ENCODE data around the gene SLC8A1. TPM values are rescaled to one million over a fixed set of nuclear protein-coding genes. Genes with fewer than 3 reads are reported as not detected.

Gene SLC8A1
- total and polyA plus RNA-seq, 2 donors, result 26.9 to 280 TPM

- Histone ChIP-seq H3K36me3 (ENCODE audit: insufficient read depth) (no peaks in the 10 kb centered on the region), H3K27ac (ENCODE audit: low read depth) (no peak overlapping the region), H3K4me3 (ENCODE audit: low read depth, low read length) (peak overlapping the region; percentile 64), H3K4me1 (ENCODE audit: insufficient read depth) (no peaks in the 10 kb centered on the region)
- DNase-seq (ENCODE audit: extremely low spot score), result peak; percentile 55
- 2% methylated on average over 18 of the region's 18 CpGs for WGBS
Measured at GRCh38 chr2:40450796-40451430, 977 bp downstream of the SLC8A1 start.

DNA sequence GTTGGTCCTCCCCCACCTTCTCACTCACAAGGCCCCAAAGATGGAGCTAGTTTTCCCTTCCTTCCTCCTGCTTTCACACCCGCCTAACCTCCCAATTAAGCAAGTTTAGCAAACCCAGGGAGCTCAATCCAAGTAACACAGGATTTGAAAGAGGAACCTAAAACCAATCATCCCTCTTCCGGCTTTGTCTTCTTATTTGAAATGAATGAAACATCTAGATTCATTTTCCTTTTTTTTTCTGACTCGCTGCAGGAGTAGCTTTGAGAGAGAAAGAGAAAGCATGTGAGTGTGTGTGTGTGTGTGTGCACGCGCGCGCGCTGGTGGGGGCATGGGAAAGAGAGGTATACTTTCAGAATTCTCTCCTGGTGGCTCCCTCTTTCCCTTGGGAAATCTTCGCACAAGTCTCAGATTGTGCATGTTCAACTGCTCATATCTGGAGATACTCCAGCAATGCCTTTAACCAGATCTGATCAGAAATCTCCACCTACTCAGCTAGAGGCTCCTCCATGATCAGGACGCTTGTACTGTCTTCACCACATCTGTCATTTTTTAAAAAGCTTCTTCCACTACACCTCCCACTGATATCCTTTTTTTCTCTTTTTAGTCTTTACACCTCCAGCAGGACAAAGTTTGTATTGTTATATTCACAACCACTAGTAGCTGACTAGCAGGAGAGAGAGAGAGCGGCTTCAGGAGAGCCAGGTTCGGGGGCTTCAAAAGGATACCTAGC, 1.7 kb downstream of the SLC8A1 start:
- 30% methylated on average over 12 of the region's 12 CpGs for WGBS
- no peak overlapping the region for H3K27ac ChIP-seq (ENCODE audit: low read depth)
- peak overlapping the region; percentile 64 for H3K4me3 ChIP-seq (ENCODE audit: low read depth, low read length)
- no peaks in the 10 kb centered on the region for H3K4me1 ChIP-seq (ENCODE audit: insufficient read depth)
- no peak for DNase-seq (ENCODE audit: extremely low spot score)
- no peaks in the 10 kb centered on the region for H3K36me3 ChIP-seq (ENCODE audit: insufficient read depth)

- no peak overlapping the region for H3K27ac ChIP-seq (ENCODE audit: low read depth)
- no peaks in the 10 kb centered on the region for H3K36me3 ChIP-seq (ENCODE audit: insufficient read depth)
- 47% methylated on average over 3 of the region's 3 CpGs for WGBS
- DNase-seq (ENCODE audit: extremely low spot score), result no peak
- no peak overlapping the region for H3K4me3 ChIP-seq (ENCODE audit: low read depth, low read length)
- no peaks in the 10 kb centered on the region for H3K4me1 ChIP-seq (ENCODE audit: insufficient read depth)
Measured at GRCh38 chr2:40448476-40449079, 3.3 kb downstream of the SLC8A1 start.

DNA sequence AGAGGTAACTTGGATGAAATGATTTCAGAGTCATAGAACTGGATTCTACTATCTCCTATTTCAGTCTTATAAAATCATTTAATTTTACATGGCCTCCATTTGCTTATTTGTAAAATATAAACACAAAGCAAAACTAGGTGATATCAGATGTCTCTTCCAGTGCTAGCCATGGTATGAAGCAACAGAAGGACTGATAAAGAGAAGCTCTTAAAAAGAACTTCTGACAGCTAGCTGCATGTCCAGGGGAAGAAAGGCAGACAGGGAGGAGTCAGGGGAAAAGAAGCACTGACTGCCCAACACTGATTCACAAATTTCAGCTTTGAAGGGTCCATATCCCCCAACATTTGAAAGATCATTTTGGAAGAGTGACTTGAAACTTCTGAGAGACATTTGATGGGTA, 6.4 kb downstream of the SLC8A1 start:
- H3K4me3 ChIP-seq (ENCODE audit: low read depth, low read length), result no peak overlapping the region
- no peaks in the 10 kb centered on the region for H3K4me1 ChIP-seq (ENCODE audit: insufficient read depth)
- no peaks in the 10 kb centered on the region for H3K36me3 ChIP-seq (ENCODE audit: insufficient read depth)
- DNase-seq (ENCODE audit: extremely low spot score), result no peak
- no peak overlapping the region for H3K27ac ChIP-seq (ENCODE audit: low read depth)

DNA sequence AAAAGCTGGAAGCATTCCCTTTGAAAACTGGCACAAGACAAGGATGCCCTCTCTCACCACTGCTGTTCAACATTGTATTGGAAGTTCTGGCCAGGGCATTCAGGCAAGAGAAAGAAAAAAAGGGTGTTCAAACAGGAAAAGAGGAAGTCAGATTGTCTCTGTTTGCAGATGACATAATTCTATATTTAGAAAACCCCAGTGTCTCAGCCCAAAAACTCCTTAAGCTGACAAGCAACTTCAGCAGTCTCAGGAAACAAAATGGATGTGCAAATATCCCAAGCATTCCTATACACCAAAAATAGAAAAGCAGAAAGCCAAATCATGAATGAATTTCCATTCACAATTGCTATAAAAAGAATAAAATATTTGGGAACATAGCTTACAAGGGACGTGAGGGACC, 11.1 kb downstream of the SLC8A1 start:
- no peaks in the 10 kb centered on the region for H3K36me3 ChIP-seq (ENCODE audit: insufficient read depth)
- 71% methylated on average over 1 of the region's 1 CpG for WGBS
- H3K27ac ChIP-seq (ENCODE audit: low read depth), result no peak overlapping the region
- DNase-seq (ENCODE audit: extremely low spot score), result no peak
- no peaks in the 10 kb centered on the region for H3K4me1 ChIP-seq (ENCODE audit: insufficient read depth)
- H3K4me3 ChIP-seq (ENCODE audit: low read depth, low read length), result no peak overlapping the region

- no peak overlapping the region for H3K27ac ChIP-seq (ENCODE audit: low read depth)
- no peak for DNase-seq (ENCODE audit: extremely low spot score)
- no peaks in the 10 kb centered on the region for H3K4me1 ChIP-seq (ENCODE audit: insufficient read depth)
- no peaks in the 10 kb centered on the region for H3K36me3 ChIP-seq (ENCODE audit: insufficient read depth)
- H3K4me3 ChIP-seq (ENCODE audit: low read depth, low read length), result no peak overlapping the region
Measured at GRCh38 chr2:40439473-40439872, 12.4 kb downstream of the SLC8A1 start.

GRCh38 chr2:40436093-40436475, 15.8 kb downstream of the SLC8A1 start:
- no peak overlapping the region for H3K4me3 ChIP-seq (ENCODE audit: low read depth, low read length)
- no peak overlapping the region for H3K27ac ChIP-seq (ENCODE audit: low read depth)
- no peaks in the 10 kb centered on the region for H3K4me1 ChIP-seq (ENCODE audit: insufficient read depth)
- no peaks in the 10 kb centered on the region for H3K36me3 ChIP-seq (ENCODE audit: insufficient read depth)
- 72% methylated on average over 1 of the region's 1 CpG for WGBS
- DNase-seq (ENCODE audit: extremely low spot score), result no peak

DNA sequence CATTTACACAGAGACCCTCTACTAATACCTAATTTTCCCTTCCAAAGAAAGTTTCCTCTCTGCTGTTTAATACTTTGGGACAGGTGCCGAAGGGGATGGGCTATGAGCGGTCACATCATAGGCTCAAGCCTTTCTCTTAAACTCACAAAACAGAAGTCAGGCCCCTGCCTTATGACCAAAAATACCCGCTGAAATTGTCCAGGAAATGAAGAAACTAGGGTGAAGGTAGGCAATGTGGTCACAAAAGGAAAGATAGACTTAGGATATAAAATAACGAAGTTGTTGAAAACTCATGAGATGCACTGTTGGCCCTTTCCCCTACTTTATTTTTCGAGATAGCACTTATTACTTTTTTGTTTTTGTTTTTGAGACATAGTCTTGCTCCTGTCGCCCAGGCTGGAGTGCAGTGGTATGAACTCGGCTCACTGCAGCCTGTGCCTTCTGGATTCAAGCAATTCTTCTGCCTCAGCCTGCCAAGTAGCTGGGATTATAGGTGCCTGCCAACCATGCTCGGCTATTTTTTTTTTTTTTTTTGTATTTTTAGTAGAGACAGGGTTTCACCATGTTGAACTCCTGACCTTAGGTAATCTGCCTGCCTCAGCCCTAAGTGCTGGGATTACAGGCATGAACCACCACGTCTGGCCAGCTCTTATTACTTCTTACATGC, 16.3 kb downstream of the SLC8A1 start:
- 60% methylated on average over 9 of the region's 9 CpGs for WGBS
- no peak overlapping the region for H3K4me3 ChIP-seq (ENCODE audit: low read depth, low read length)
- no peak for DNase-seq (ENCODE audit: extremely low spot score)
- H3K4me1 ChIP-seq (ENCODE audit: insufficient read depth), result no peaks in the 10 kb centered on the region
- H3K27ac ChIP-seq (ENCODE audit: low read depth), result no peak overlapping the region
- H3K36me3 ChIP-seq (ENCODE audit: insufficient read depth), result no peaks in the 10 kb centered on the region

- DNase-seq (ENCODE audit: extremely low spot score), result no peak
- WGBS, result 67% methylated on average over 3 of the region's 3 CpGs
- Histone ChIP-seq H3K27ac (ENCODE audit: low read depth) (no peak overlapping the region), H3K4me3 (ENCODE audit: low read depth, low read length) (no peak overlapping the region), H3K4me1 (ENCODE audit: insufficient read depth) (no peaks in the 10 kb centered on the region), H3K36me3 (ENCODE audit: insufficient read depth) (no peaks in the 10 kb centered on the region)
Measured at GRCh38 chr2:40434731-40435271, 17.1 kb downstream of the SLC8A1 start.

DNA sequence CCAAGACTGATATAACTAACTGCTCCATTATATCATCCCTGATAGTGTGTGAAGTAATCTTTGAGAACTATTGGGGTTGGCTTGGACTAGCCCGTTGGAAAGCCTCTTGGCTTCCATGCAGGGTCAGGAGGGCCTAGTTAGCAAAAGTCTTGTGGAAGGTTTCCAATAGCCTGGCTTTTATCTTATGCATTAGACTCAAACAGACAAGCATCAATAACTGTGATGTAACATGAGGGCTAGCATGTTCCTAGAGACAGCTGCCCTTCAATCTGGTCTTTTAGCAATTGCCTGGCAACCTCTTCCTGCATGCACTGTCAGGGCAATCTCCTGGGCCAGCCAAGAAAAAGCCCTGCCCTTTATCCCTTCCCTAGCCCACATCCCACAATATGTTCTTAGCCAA, 18.2 kb downstream of the SLC8A1 start:
- H3K36me3 ChIP-seq (ENCODE audit: insufficient read depth), result no peaks in the 10 kb centered on the region
- 22% methylated on average over 1 of the region's 1 CpG for WGBS
- H3K4me1 ChIP-seq (ENCODE audit: insufficient read depth), result no peaks in the 10 kb centered on the region
- DNase-seq (ENCODE audit: extremely low spot score), result no peak
- H3K4me3 ChIP-seq (ENCODE audit: low read depth, low read length), result no peak overlapping the region
- H3K27ac ChIP-seq (ENCODE audit: low read depth), result no peak overlapping the region

DNA sequence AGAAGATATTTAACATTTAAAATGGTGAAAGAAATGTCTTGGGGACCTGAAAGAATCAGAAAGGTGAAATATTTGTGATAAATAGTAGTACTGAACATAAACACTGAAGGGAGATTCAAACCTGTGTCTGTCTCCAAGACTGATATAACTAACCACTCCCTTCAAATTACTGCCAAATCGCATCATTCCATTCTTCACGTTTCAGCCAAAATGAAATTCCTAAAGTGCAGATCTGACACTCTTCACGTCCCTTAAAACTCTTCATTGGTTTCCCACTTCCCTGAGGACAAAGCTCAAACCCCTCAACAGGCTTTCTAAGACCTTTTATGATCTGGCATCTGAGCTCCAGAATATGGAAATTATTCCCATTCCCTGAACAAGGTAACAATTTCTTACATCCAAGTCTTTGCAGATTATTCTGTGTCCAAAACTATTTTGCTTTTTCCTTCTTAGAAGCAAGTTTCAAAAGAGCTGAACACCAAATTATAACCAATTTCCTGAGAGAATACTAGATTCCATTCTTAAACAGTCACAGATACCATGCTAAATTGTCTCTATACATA, 18.9 kb downstream of the SLC8A1 start:
- Histone ChIP-seq H3K4me3 (ENCODE audit: low read depth, low read length) (no peak overlapping the region), H3K4me1 (ENCODE audit: insufficient read depth) (no peaks in the 10 kb centered on the region), H3K36me3 (ENCODE audit: insufficient read depth) (no peaks in the 10 kb centered on the region), H3K27ac (ENCODE audit: low read depth) (no peak overlapping the region)
- WGBS, result 40% methylated on average over 3 of the region's 3 CpGs
- no peak for DNase-seq (ENCODE audit: extremely low spot score)

DNA sequence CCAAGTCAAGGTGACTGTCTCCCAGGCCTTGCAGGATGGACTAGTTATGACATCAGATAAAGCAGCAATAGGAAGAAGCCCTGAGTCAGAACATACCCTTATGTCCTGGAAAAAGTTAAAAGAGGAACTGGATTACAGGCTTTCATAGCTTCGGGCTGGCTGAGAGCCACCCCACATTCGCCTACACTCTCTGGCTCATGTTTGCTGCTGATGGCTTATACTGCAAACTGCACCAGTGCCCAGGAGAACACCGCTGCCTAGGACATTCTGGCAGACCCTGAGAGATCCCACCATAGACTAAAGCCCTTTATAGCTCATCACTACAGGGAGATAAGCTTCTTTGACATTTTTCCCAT, 20.3 kb downstream of the SLC8A1 start:
- Histone ChIP-seq H3K4me1 (ENCODE audit: insufficient read depth) (no peaks in the 10 kb centered on the region), H3K27ac (ENCODE audit: low read depth) (no peak overlapping the region), H3K36me3 (ENCODE audit: insufficient read depth) (no peaks in the 10 kb centered on the region), H3K4me3 (ENCODE audit: low read depth, low read length) (no peak overlapping the region)
- 15% methylated on average over 3 of the region's 3 CpGs for WGBS
- no peak for DNase-seq (ENCODE audit: extremely low spot score)

- H3K4me1 ChIP-seq (ENCODE audit: insufficient read depth), result no peaks in the 10 kb centered on the region
- 91% methylated on average over 7 of the region's 7 CpGs for WGBS
- no peak for DNase-seq (ENCODE audit: extremely low spot score)
- no peaks in the 10 kb centered on the region for H3K36me3 ChIP-seq (ENCODE audit: insufficient read depth)
- H3K4me3 ChIP-seq (ENCODE audit: low read depth, low read length), result no peak overlapping the region
- H3K27ac ChIP-seq (ENCODE audit: low read depth), result no peak overlapping the region
Measured at GRCh38 chr2:40430776-40431599, 20.9 kb downstream of the SLC8A1 start.

Measured in urinary bladder (tissue), 4 donors.